ENCODE results near the gene TPPP3.
A peak's percentile ranks its signal among the peaks of the same experiment; 100 is the strongest.

- peak; percentile 80 for TF ChIP-seq CTCF (IDR thresholded peaks at IDR 0.05)
- no peak for TF ChIP-seq ZFX (IDR thresholded peaks at IDR 0.05; ENCODE audit: borderline replicate concordance)
These were observed at the start of gene TPPP3 for GRCh38 chr16:67393111-67393787.
